Measurements from ENCODE around the gene MACROD1.

MACROD1 gene

GRCh38 chr11:64152841-64153691, 12.8 kb downstream of the MACROD1 start:
- DNase-seq (ENCODE audit: low read depth) = no peak

DNA sequence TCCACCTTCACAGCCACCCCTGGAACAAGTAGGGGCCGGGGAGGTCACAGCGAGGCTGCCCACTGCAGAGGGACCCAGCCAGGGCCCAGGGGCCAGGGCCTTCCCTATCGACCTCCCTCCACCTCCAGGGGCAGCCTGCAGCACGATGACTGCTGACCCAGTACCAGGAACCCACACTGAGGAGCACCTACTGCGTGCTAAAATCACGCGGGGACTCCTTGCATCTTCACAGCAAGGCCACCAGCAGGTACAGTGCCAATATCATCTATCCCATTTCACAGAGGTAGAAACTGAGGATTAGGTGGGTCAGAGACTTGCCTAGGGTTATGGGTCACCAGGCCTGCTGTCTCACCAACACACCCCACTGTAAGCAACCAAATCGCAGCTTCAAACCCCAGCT, 14.6 kb downstream of the MACROD1 start:
- no peak for DNase-seq (ENCODE audit: low read depth)

DNA sequence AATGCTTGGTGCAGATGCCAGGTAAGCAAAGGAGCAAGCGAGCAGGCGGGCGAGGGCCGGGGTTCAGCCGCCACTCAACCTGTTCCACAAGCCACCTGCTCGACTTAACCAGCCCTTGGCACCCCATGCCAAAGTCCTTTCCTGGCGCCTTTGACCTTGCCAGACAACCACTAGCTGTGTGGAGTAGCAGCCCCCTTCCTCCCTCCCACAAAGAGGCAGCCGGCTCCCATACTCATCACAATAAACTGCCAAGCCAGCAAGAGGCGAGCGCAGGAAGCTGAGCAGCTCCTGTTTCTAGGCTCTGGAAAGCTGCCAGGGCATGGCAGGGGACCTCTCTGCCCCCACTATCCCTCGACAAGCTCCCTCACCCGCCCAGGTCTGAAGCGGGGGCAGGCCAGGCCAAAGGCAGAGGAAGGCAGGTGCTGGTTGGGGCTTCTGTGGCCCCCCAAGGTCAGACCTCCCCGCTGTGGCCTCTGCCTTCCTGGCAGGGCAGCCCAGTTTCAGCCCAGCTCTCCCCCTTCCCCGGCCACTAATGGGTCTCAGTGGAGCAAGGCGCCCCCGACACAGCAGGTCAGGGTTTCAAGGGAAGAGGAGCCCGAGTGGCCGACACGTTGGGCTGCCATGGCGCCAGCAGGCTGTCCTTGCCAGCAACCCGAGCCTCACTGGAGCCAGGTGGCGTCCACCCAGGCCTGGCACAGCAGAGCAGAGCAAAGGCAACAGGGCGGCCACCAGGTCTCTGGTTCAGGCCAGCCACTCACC, 15.3 kb downstream of the MACROD1 start:
- DNase-seq (ENCODE audit: low read depth) = no peak

- no peak for DNase-seq (ENCODE audit: low read depth)
Observed at GRCh38 chr11:64150051-64150450, 15.9 kb downstream of the MACROD1 start.

DNA sequence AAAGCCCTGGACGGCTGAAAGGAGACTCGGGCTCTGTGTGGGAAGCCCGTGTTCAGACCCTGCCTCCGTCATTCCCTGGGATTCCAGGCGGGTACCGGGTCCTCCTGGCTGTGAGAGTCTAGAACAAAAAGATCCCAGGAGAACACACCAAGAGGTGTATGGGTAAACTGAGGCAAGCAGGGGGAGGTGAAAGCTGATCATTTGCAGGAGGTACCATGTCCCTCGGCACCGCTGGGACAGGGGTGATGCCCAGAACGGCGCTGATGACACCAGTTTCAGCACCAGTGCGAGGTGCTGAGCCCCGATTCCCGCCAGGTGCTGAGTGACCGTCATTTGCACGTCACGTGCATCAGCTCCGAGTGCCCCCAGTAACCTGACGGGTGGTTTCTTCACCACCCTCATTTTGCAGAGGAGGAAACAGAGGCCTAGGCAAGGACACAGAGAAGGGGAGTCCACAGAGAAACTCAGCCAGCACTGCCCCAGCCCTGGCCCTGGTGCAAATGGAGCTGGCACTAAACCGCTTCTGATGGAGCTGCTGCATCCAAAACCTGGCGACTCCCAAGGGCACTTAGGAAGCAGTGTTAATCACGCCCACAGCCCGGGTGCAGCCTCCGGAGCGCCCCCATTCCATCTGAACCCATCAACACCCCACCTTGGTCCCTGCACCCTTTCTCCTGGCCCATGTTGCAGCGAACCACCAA, 16.8 kb downstream of the MACROD1 start:
- DNase-seq (ENCODE audit: low read depth) = no peak

DNA sequence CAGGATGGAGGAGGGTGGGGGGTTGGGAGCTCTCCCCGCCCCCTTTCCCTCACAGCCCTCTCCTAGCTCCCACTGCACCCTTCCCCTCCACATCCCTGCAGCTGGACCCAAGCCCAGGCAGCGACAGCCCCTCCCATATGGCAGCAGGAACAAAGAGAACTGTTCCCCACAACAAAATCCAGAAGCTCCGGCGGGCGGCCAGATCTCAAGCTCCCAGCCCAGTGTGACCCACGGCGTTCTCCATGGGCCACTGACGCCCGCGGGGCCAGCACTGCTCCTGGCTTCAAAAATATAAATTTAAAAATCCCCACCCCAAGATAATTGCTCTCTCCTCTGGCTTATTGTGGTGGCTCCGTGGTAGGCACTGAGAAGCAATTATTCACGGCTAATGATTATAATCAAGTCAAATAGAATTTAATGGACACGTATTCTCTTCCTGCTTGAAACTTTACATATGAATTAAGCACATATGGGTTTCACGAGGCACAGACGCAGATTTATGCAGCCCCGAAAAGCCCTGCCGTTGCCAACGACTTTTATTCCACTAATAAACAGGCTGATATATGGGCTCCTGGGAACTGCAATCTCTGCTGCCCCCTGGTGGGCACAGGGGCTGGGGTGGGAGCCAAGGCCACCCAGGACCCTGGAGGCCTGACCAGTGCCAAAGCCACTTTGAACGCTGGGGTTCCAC, 17.5 kb downstream of the MACROD1 start:
- DNase-seq (ENCODE audit: low read depth) = peak; percentile 13

- no peak for DNase-seq (ENCODE audit: low read depth)
Observed at GRCh38 chr11:64146036-64146955, 19.6 kb downstream of the MACROD1 start.

- DNase-seq (ENCODE audit: low read depth) = no peak
Observed at GRCh38 chr11:64144587-64145472, 21.1 kb downstream of the MACROD1 start.

DNA sequence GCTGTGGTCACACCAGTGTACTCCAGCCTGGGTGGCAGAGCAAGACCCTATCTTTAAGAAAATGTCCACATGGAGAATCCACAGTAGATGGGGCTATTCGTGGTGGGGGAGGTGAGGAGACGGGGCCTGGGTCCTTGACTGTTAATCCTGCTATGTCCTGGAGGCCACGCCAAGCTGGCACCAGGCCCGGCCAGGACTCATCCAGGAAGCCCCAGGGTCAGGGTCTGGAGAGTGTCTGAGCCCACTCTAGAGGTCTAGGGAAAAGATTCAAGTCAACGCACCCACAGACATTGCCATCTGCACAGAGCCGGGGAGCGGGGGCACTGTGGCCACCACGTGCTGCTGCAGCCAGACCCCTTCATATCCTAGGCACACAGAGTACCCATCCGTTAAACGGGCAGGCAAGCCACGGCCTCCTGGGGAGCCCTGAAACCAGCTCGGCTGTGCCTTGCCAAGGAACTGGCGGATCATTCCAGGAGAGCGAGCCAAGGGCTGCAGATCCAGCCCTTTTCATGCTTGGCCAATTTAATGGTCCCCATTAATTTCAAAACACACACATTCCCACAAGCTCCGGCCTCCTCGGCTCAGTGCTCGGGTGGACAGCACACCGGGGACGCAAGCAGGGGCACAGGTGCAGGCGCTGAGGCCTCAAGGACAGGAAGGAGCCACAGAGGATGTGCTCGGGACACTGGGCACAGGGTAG, 24.7 kb downstream of the MACROD1 start:
- no peak for DNase-seq (ENCODE audit: low read depth)

DNA sequence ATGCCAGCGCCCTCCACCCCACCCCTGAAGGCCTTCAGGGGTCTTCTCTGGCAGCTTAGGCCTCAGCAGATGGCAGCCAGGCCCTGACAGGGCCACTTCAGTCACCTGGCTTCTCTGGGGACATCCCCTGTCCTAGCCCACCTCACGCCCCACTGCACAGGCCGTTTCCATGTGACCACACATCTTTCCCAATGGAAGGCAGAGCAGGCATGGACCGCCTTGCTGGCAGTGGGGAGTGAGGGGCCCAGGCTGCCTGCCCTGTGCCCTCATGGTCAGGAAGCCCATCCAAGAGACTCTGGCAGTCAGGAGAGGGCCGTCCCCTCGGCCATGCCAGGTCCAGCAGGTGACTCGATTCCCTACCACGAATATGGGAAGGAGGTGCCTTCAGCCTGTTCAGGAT, 25.8 kb downstream of the MACROD1 start:
- DNase-seq (ENCODE audit: low read depth) = no peak

DNA sequence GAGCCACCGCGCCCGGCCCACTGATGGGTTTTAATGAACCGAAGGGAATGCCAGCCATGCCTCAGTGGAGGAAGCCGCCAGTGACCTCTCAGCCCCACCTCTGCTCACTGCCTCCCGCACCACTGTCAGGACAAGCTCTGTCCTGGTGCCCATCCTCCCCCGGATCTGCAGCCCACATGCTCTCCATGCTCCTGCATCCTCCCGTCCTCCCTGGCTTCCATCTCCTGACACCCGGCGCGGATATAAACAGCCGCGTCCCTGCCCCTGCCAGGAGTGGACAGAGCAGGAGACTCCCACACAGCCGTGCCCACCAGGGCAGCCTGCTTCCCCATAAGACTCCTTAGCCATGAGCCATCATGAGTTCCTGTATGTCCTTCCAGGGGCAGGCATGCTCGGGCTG, 26.9 kb downstream of the MACROD1 start:
- DNase-seq (ENCODE audit: low read depth) = no peak

DNA sequence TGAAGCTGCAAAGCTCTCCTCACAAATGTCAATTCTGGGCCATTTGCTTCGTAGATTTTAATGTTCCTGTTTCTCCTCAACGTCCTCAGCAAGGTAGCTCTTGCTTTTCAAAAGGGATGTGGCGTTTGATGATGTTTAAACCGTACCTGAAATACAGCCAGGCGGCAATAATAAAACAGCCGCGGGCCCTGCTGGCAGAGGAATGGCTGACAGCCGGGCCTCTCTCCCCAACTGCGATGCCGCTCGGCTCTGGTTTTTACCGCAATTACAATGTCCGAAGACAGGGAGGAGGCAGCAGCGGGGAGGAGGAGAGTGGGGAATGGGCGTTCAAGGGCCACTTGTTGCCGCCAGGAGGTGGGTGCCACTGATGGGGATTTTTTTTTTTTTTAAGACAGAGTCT, 27.5 kb downstream of the MACROD1 start:
- no peak for DNase-seq (ENCODE audit: low read depth)

DNA sequence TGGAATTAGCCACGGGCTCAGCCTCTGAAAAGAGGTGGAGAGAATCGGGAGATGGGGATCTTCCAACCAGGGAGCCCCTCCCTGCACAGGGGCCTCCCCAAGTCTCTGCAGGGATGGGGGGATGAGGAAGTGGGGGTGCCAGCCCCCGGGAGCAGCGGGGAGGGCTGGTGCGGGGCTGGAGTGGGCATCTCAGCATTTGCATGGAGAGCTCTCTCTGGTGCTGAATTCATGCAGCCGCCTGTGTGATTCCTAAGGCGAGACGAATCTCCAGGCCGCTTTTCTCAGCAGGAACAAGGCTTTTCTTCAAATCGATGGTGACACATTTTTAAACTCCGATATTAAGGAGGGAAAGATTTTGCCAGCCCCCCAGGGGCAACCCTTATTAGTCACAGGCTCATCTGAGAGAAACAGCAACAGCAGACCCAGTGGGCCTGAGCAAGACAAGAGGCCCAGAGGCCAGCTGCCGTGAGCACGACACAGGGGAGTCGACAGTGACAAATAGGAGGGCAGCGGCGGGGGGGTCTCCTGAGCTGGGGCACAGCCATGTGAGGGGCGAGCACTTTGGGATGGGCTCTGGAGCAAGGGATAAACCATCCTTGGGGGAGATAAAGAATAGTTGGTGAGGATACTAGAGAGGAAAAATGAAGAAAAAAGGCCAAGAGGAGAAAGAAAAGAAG, 29.0 kb downstream of the MACROD1 start:
- DNase-seq (ENCODE audit: low read depth) = no peak

GRCh38 chr11:64135711-64136110, 30.2 kb downstream of the MACROD1 start:
- no peak for DNase-seq (ENCODE audit: low read depth)

DNA sequence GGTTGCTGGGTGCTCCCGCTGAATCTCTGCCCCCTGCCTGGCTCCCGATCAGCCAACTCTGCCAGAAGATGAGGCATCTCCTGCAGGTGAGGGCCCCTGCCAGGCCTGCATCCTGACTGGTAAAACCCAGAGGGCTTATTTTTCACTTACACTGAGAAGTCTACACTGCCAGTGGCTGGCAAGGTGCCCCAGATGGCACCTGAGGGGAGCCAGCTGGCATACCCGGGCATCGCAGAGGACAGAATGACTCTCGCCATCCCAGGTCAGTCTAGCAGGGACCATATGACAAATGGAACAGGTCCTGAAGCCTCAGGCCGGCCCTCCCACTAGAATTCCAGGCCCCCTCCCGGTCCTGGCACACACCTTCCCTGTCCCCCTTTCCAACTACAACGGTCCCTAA, 30.9 kb downstream of the MACROD1 start:
- no peak for DNase-seq (ENCODE audit: low read depth)

- no peak for DNase-seq (ENCODE audit: low read depth)
Observed at GRCh38 chr11:64132982-64133705, 32.8 kb downstream of the MACROD1 start.

- no peak for DNase-seq (ENCODE audit: low read depth)
Observed at GRCh38 chr11:64132191-64132771, 33.6 kb downstream of the MACROD1 start.

DNA sequence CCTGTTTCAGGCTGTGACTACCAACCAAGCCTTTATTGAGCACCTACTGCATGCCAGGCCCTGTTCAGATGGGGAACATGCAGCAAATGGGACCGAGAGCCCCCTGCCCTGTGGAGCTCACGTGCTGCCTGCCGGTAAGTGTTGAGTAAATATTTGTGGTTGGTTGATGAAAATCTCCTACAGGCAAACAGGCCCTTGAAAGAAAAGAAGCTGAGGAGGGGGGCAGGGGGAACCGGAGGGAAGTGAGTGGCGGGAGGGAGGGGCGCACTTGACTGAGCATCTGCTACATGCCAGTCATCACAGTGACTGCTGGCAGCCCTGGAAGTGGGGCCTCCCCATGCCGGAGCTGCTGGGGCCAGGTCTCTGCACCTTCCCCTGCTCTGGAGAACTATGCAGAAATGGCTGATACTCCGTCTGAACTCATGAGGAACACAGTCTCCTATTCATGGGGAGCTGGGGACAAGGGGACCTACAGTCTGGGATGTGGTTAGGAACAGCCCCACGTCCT, 34.2 kb downstream of the MACROD1 start:
- no peak for DNase-seq (ENCODE audit: low read depth)
